HepG2 (cell line): ENCODE results near the gene NDUFB6. TPM values are rescaled to one million over a fixed set of nuclear protein-coding genes. Genes with fewer than 3 reads are reported as not detected.

Source experiments
- EEA1 ChIP-seq: sonication (generic); formaldehyde crosslinking; IDR thresholded peaks from 2 replicates; pipeline ENCODE4 v1.5.1; 2020; ENCODE audit warnings: mild to moderate bottlenecking, missing genetic modification reagents, borderline replicate concordance
- FOSL2 ChIP-seq: sonication (generic); formaldehyde crosslinking; IDR thresholded peaks from 2 replicates; pipeline ENCODE4 v1.4.0; 2020; ENCODE audit warnings: missing genetic modification reagents
- HNF4A ChIP-seq: sonication (generic); formaldehyde crosslinking; IDR thresholded peaks from 2 replicates; pipeline ENCODE4 v1.4.0; 2020; ENCODE audit warnings: missing genetic modification reagents
- IRF2 ChIP-seq: IDR thresholded peaks from 2 replicates; pipeline ENCODE4 v1.6.1; 2018; ENCODE audit warnings: missing genetic modification reagents, missing compliant biosample characterization
- KLF9 ChIP-seq: IDR thresholded peaks from 2 replicates; pipeline ENCODE4 v1.6.1; 2016; ENCODE audit warnings: low read depth
- KMT2B ChIP-seq: IDR thresholded peaks from 2 replicates; pipeline ENCODE4 v1.6.1; 2016; ENCODE audit warnings: missing genetic modification reagents, missing compliant biosample characterization
- MXD4 ChIP-seq: IDR thresholded peaks from 2 replicates; pipeline ENCODE4 v1.6.1; 2016; ENCODE audit warnings: mild to moderate bottlenecking, missing biosample characterization, missing genetic modification reagents
- POGZ ChIP-seq: sonication (generic); formaldehyde crosslinking; IDR thresholded peaks from 2 replicates; pipeline ENCODE4 v1.4.0; 2020; ENCODE audit warnings: mild to moderate bottlenecking, missing genetic modification reagents
- RFXAP ChIP-seq: sonication (generic); formaldehyde crosslinking; IDR thresholded peaks from 2 replicates; pipeline ENCODE4 v1.4.0; 2020; ENCODE audit warnings: missing genetic modification reagents, borderline replicate concordance
- SOX13 ChIP-seq, 3 experiments: fragments of 450-650 bp in 1 of 3; sonication (generic) in 1 of 3; formaldehyde crosslinking in 1 of 3; IDR thresholded peaks in 2 of 3; conservative IDR thresholded peaks in 1 of 3; 2 replicates each; pipeline versions ENCODE4 v1.5.0 to v1.6.1; 2016 to 2020; ENCODE audit warnings: antibody characterized with exemption in 1 of 3, mild to moderate bottlenecking in 1 of 3, missing compliant biosample characterization in 1 of 3, missing genetic modification reagents in 1 of 3, moderate library complexity in 1 of 3
- SRY ChIP-seq: sonication (generic); formaldehyde crosslinking; IDR thresholded peaks from 2 replicates; pipeline ENCODE4 v1.8.0; 2022; ENCODE audit warnings: mild to moderate bottlenecking, missing genetic modification reagents
- STAG1 ChIP-seq: sonication (generic); formaldehyde crosslinking; IDR thresholded peaks from 2 replicates; pipeline ENCODE4 v1.4.0; 2020; ENCODE audit warnings: missing genetic modification reagents
- TAF1 ChIP-seq: sonication (generic); formaldehyde crosslinking; IDR thresholded peaks from 2 replicates; pipeline ENCODE4 v1.4.0; 2020; ENCODE audit warnings: missing genetic modification reagents
- TRIM24 ChIP-seq: sonication (generic); formaldehyde crosslinking; IDR thresholded peaks from 2 replicates; pipeline ENCODE4 v1.8.0; 2022; ENCODE audit warnings: mild to moderate bottlenecking, missing genetic modification reagents
- ZBTB10 ChIP-seq: sonication (generic); formaldehyde crosslinking; IDR thresholded peaks from 2 replicates; pipeline ENCODE4 v1.4.0; 2020; ENCODE audit warnings: missing genetic modification reagents, borderline replicate concordance
- ZEB1 ChIP-seq: IDR thresholded peaks from 2 replicates; pipeline ENCODE4 v1.6.1; 2012; ENCODE audit warnings: mild to moderate bottlenecking, low read depth, inconsistent platforms; ENCODE audit not compliant: insufficient replicate concordance
- ZNF276 ChIP-seq: sonication (generic); formaldehyde crosslinking; IDR thresholded peaks from 2 replicates; pipeline ENCODE4 v1.4.0; 2020; ENCODE audit warnings: mild to moderate bottlenecking, low read depth, missing genetic modification reagents
- ZNF546 ChIP-seq: sonication (generic); formaldehyde crosslinking; conservative IDR thresholded peaks from 2 replicates; pipeline ENCODE4 v1.8.1; 2023; ENCODE audit warnings: mild to moderate bottlenecking, missing genetic modification reagents
- polyA plus RNA-seq, 8 experiments: library from polyadenylated mRNA; depleted of rRNA in 3 of 8; stranded (reverse) in 7 of 8; unstranded in 1 of 8; fragments of >200 nt; fragmentation: Illumina TruSeq in 4 of 8; extraction: Trizol in 4 of 8; gene quantifications; 2 replicates each; pipeline versions ENCODE4 v1.2.1 to v1.2.3, GENCODE V29; 2011 to 2016; ENCODE audit warnings: low read depth in 4 of 8, missing spikeins in 1 of 8, mixed read lengths in 1 of 8; ENCODE audit not compliant: insufficient read depth in 1 of 8
- total RNA-seq, 5 experiments: library from RNA; depleted of rRNA; stranded (reverse); fragments of >200 nt; fragmentation: Illumina TruSeq; extraction: Trizol; gene quantifications; 2 replicates each; pipeline ENCODE4 v1.2.3, GENCODE V29; 2016; ENCODE audit warnings: low read depth in 1 of 5
- TF ChIP-seq, protein P1 (sequence below): sonication (generic); formaldehyde crosslinking; IDR thresholded peaks from 2 replicates; pipeline ENCODE4 v1.4.0; 2020; ENCODE audit warnings: missing genetic modification reagents, mild to moderate bottlenecking, borderline replicate concordance

NDUFB6 gene
- total and polyA plus RNA-seq, 2 of the 13 experiments (the other 11 are each of a cell fraction or from before 2014, with no cell fraction given), result 31.2 to 81.9 TPM

DNA sequence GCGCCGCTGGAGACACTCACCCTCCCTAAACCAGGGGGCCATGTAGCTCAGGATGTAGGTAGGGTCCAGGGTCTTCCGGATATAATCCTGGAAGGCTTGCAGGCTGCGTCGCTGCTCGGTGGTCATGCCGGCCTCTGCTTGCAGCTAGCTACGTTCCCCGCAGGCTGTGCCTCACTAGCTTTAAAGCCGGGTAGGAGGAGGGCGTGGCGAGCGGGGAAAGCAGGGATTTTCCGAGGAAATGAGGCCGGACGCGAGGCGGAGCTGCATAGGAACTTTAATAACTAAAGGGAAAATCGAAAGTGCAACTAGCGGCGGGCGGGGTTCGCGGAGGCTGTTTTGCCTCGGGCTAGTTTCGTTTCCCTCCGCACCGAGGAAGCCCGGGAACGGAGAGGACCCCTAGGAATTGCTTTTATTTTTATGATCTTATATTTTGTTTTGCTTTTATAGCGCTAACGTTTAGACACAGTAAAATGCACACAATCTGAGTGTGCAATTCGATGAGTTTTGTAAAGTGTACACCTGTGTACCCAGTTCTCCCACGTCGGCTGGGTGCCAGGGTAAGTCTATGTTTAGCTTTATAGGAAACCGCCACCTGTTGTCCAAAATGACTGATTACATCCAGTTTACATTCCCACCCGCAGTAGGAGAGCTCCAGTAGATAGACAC is 46.8 kb downstream of the NDUFB6 start, which contains the start of gene RIGI (continued):
- no peak for TF ChIP-seq ZBTB10
- TF ChIP-seq TAF1 (CRISPR knock-in tag), result peak; percentile 69; the same call in 1 of the 2 replicates
- TF ChIP-seq HNF4A (CRISPR knock-in tag), result peak; percentile 28; the same call in 1 of the 2 replicates
- TF ChIP-seq, protein P1, sequence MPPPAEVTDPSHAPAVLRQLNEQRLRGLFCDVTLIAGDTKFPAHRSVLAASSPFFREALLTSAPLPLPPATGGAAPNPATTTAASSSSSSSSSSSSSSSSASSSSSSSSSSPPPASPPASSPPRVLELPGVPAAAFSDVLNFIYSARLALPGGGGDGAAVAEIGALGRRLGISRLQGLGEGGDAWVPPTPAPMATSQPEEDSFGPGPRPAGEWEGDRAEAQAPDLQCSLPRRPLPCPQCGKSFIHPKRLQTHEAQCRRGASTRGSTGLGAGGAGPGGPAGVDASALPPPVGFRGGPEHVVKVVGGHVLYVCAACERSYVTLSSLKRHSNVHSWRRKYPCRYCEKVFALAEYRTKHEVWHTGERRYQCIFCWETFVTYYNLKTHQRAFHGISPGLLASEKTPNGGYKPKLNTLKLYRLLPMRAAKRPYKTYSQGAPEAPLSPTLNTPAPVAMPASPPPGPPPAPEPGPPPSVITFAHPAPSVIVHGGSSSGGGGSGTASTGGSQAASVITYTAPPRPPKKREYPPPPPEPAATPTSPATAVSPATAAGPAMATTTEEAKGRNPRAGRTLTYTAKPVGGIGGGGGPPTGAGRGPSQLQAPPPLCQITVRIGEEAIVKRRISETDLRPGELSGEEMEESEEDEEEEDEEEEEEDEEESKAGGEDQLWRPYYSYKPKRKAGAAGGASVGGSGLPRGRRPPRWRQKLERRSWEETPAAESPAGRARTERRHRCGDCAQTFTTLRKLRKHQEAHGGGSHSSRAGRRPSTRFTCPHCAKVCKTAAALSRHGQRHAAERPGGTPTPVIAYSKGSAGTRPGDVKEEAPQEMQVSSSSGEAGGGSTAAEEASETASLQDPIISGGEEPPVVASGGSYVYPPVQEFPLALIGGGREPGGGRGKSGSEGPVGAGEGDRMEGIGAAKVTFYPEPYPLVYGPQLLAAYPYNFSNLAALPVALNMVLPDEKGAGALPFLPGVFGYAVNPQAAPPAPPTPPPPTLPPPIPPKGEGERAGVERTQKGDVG, result no peak
- no peak for TF ChIP-seq FOSL2 (CRISPR knock-in tag)
- 0 out of 2 replicates have a peak, but pooled peaks have one; percentile 21 for TF ChIP-seq MXD4 (CRISPR knock-in tag)
- no peak for TF ChIP-seq SRY
- no peak for TF ChIP-seq ZNF276 (CRISPR knock-in tag)
- no peak for TF ChIP-seq ZEB1
- TF ChIP-seq TRIM24 (CRISPR knock-in tag), result no peak
- 0 out of 2 replicates have a peak, but pooled peaks have one; percentile 35 for TF ChIP-seq KLF9
- no peak for TF ChIP-seq EEA1
- TF ChIP-seq SOX13 (IDR thresholded peaks at IDR 0.05), result no peak
- TF ChIP-seq SOX13 (CRISPR knock-in tag; conservative IDR thresholded peaks at IDR 0.05 in 1 of 2, IDR thresholded peaks at IDR 0.05 in 1 of 2), result 0 out of 4 replicates have a peak, but pooled peaks of 1 of the 2 experiments have one; percentile 18
- peak; percentile 75 for TF ChIP-seq POGZ (CRISPR knock-in tag)
- 0 out of 2 replicates have a peak, but pooled peaks have one; percentile 47 for TF ChIP-seq RFXAP
- TF ChIP-seq STAG1 (CRISPR knock-in tag), result peak; percentile 64
- peak; percentile 100 for TF ChIP-seq IRF2
- TF ChIP-seq KMT2B (CRISPR knock-in tag), result peak; percentile 97
- no peak for TF ChIP-seq ZNF546 (CRISPR knock-in tag)
